ENCODE results near the gene CELSR1.
"Not testable (repeated sequence)": the region's sequence is repeated elsewhere in the genome, so short reads cannot be mapped to it uniquely, and the experiment has no call there.

The CELSR1 gene

DNA sequence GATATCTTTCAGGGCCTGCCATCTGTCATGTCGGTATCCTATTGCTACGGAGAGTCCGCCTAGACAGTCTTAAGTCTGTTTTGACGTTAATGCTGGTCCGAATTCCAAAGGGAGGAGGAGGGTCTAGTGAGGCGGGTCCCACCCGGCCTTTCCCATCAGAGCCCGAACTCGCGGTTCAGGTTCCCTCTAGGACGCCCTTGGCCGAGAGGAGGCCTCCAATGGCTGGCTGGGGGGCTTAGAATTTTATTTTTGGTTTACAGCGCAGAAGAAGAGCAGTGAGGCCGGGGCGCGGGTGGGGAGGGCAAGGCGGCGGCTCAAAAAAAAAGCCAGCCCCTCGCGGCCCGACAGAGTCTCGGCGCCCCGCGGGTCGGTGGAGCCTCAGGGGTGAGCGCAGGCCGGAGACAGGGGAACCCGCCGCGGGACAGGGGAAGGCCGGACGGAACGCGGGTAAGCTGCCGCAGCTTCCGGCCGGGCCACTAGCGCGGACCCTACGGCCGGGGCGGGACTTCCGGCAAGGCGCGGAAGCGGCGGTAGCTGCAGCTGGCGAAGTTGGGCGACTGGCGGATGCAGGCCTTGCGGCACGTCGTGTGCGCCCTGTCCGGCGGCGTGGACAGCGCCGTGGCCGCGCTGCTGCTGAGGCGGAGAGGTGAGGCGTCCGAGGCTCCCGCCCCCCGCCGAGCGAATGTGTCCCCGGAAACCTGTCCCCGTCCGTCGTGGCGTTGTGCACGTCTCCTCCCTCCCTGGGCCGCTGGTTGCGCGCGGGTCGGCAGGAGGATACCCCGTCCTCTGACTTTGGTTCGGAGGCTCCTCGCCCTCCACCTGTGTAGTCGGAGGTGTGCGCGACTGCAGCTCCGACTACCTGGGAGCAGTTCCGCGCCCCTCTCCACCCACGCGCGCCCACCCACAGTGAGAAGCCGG, 202.0 kb downstream of the CELSR1 start, which contains the start of gene TRMU:
TRMU (plus strand) TSS at position 514 of the 918 bp plus-strand sequence; CDS start at position 565, 51 bp downstream.
- DNase-seq (ENCODE audit: low read depth in 1 of 2, low spot score in 1 of 2): peak; percentile 53 to 64

GRCh38 chr22:46331496-46331895, 205.9 kb downstream of the CELSR1 start:
- no peak for DNase-seq (ENCODE audit: low read depth in 1 of 2, low spot score in 1 of 2)

GRCh38 chr22:46330426-46330825, 207.0 kb downstream of the CELSR1 start:
- DNase-seq (ENCODE audit: low read depth in 1 of 2, low spot score in 1 of 2): no peak

GRCh38 chr22:46329616-46330015, 207.8 kb downstream of the CELSR1 start:
- no peak for DNase-seq (ENCODE audit: low read depth in 1 of 2, low spot score in 1 of 2)

- DNase-seq (ENCODE audit: low read depth in 1 of 2, low spot score in 1 of 2): no peak
Observed at GRCh38 chr22:46328797-46329196, 208.6 kb downstream of the CELSR1 start.

- no peak for DNase-seq (ENCODE audit: low read depth in 1 of 2, low spot score in 1 of 2)
Observed at GRCh38 chr22:46327691-46328465, 209.5 kb downstream of the CELSR1 start.

- no peak for DNase-seq (ENCODE audit: low read depth in 1 of 2, low spot score in 1 of 2)
Observed at GRCh38 chr22:46326066-46326680, 211.2 kb downstream of the CELSR1 start.

- no peak for DNase-seq (ENCODE audit: low read depth in 1 of 2, low spot score in 1 of 2)
Observed at GRCh38 chr22:46323162-46323561, 214.3 kb downstream of the CELSR1 start.

- DNase-seq (ENCODE audit: low read depth in 1 of 2, low spot score in 1 of 2): no peak
Observed at GRCh38 chr22:46322711-46323110, 214.7 kb downstream of the CELSR1 start.

DNA sequence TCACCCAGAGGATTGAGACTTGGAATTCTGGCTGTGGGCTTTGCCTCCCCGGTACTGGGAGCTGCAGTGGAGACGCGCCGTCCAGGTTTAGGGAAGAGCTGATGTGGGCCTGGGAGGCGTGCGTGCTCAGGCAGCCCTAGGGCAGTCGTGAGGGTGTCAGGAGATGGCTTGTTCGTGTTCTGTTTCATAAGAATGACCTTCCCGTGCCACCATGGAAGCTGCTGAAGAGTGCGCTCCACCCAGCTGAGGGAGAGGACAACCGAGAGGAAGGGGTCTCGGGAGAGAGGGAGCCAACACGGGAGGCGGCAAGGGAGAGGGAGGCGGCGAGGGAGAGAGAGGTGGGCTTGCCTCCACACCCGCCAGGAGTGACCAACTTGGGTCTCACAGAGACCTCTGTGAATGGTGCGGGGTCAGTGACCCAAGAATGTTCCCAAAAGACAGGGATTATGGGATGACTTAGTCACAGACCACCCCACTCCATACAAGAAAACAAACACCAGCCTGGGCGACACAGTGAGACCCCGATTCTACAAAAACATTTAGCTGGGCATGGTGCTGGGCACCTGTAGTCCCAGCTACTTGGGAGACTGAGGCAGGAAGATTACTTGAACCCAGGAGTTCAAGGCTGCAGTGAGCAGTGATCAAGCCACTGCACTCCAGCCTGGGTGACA, 216.6 kb downstream of the CELSR1 start:
- DNase-seq (ENCODE audit: low read depth in 1 of 2, low spot score in 1 of 2): no peak

- no peak for DNase-seq (ENCODE audit: low read depth in 1 of 2, low spot score in 1 of 2)
Observed at GRCh38 chr22:46320166-46320710, 217.2 kb downstream of the CELSR1 start.

- no peak for DNase-seq (ENCODE audit: low read depth in 1 of 2, low spot score in 1 of 2)
Observed at GRCh38 chr22:46319319-46319718, 218.1 kb downstream of the CELSR1 start.

DNA sequence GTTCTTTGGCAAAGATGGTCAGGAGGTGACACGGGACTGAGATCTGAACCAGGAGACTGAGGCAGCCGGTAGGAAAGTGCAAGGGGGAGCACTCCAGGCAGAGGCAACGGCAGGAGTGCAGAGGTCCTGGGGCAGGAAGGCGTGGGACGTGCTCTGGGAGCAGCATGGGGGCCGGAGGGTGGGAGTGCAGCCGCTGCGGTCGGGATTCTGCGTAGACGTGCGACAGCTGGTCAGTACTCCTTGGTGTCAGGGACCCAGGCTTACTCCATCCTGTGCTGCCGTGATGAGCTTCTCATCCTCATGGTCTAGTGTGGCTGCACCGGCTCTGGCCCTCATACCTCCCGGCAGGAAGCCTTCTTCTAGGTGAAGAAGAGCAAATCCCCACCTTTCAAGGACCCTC, 218.8 kb downstream of the CELSR1 start:
- no peak for DNase-seq (ENCODE audit: low read depth in 1 of 2, low spot score in 1 of 2)

GRCh38 chr22:46317646-46318045, 219.8 kb downstream of the CELSR1 start:
- DNase-seq (ENCODE audit: low read depth in 1 of 2, low spot score in 1 of 2): no peak

GRCh38 chr22:46315976-46316375, 221.4 kb downstream of the CELSR1 start:
- no peak for DNase-seq (ENCODE audit: low read depth in 1 of 2, low spot score in 1 of 2)

DNA sequence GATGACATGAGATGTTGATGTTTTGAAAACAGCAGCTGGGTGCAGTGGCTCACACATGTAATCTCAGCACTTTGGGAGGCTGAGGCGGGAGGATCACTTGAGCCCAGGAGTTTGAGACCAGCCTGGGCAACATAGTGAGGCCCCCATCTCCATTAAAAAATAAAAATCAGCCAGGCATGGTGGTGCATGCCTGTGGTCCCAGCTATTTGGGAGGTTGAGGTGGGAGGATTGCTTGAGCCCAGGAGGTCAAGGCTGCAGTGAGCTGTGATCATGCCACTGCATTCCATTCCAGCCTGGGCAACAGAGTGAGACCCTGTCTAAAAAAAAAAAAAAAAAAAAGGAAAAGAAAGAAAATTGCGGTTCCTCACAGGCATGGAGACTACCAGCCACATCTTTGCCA, 224.6 kb downstream of the CELSR1 start:
- DNase-seq (ENCODE audit: low read depth in 1 of 2, low spot score in 1 of 2): not testable (repeated sequence)

DNA sequence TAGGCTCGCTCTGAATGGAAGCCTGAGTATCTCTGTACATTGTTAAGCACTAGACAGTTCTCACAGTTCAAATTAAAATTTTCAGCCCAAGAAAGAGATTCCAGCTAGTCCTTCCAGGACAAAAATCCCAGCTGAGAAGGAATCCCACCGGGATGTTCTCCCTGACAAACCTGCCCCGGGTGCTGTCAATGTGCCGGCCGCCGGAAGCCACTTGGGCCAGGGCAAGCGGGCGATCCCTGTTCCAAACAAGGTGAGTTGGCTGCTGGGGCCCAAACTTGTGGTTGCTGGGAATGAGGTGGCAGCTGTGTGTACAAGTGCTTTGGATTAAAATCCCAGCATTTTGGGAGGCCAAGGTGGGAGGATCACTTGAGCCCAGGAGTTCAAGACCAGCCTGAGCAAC, 225.4 kb downstream of the CELSR1 start:
- DNase-seq (ENCODE audit: low read depth in 1 of 2, low spot score in 1 of 2): no peak
